HCT116 (cell line): ENCODE results near the gene OR52L1. TPM values are rescaled to one million over a fixed set of nuclear protein-coding genes. Genes with fewer than 3 reads are reported as not detected.

Experiments
- ATAC-seq: fragments of 200-7000 bp; cut with Tn5 transposase; 2 replicates; pipeline ENCODE4 v1.9.1; 2020; ENCODE audit warnings: mild to moderate bottlenecking, moderate library complexity
- BruUV-seq: library from RNA; stranded (reverse); fragments of 400-500 nt; replicated peaks from 2 replicates; lab custom pipeline; 2021; lab: Mats Ljungman, UMichigan
- CTCF ChIA-PET: fragments of 300-600 bp; sonication (Branson Sonifier 250); formaldehyde crosslinking; loops from one replicate; lab custom pipeline; 2021; ENCODE audit warnings: antibody characterized with exemption; lab: Charles Lee
- POLR2A ChIA-PET: fragments of 300-600, 350-600 bp; sonication (Branson Sonifier 250); formaldehyde crosslinking; loops from one replicate; lab custom pipeline; 2021; ENCODE audit warnings: antibody characterized with exemption; lab: Charles Lee
- RAD21 ChIA-PET, 2 experiments: fragments of 300-600 bp; sonication (Branson Sonifier 250); formaldehyde crosslinking; loops; one replicate each; lab custom pipeline; 2023; ENCODE audit warnings: low total read pairs in 2 of 2; ENCODE audit not compliant: uncharacterized antibody in 2 of 2, unreplicated experiment in 2 of 2, low non-redundant PET in 1 of 2; lab: Charles Lee
- DNase-seq: peaks from one replicate; pipeline ENCODE4 v3.0.0-alpha.2; 2010; ENCODE audit warnings: low read depth, low spot score
- H2AFZ ChIP-seq: fragments of 200-600 bp; shearing (Covaris generic), sonication (generic); 2 replicates; pipeline ENCODE4 v1.6.1; 2017; ENCODE audit warnings: low read depth, mixed run types, mixed read lengths, antibody characterized with exemption, low read length; ENCODE audit not compliant: poor library complexity, severe bottlenecking
- H3K27ac ChIP-seq: 2 replicates; pipeline ENCODE4 v1.5.1; 2012; ENCODE audit warnings: low read depth, low read length
- H3K27me3 ChIP-seq: fragments of 200-600 bp; sonication (generic); 2 replicates; pipeline ENCODE4 v1.6.1; 2016; ENCODE audit warnings: mixed run types, low read length, mixed read lengths; ENCODE audit not compliant: insufficient read depth
- H3K36me3 ChIP-seq, 2 experiments: fragments of 200-500 bp in 1 of 2; fragments of 200-600 bp in 1 of 2; sonication (Bioruptor generic) in 1 of 2; sonication (generic) in 1 of 2; 2 replicates each; pipeline versions ENCODE4 v1.5.1 to v1.6.1; 2014 to 2016; ENCODE audit warnings: low read length in 2 of 2, inconsistent platforms in 1 of 2, mixed read lengths in 1 of 2, mixed run types in 1 of 2; ENCODE audit not compliant: insufficient read depth in 2 of 2, control insufficient read depth in 1 of 2
- H3K4me1 ChIP-seq, 2 experiments: fragments of 200-600 bp in 1 of 2; sonication (generic) in 1 of 2; 2 replicates each; pipeline versions ENCODE4 v1.5.1 to v1.6.1; 2012 to 2017; ENCODE audit warnings: low read length in 2 of 2, inconsistent platforms in 1 of 2, mild to moderate bottlenecking in 1 of 2, mixed read lengths in 1 of 2, mixed run types in 1 of 2, moderate library complexity in 1 of 2; ENCODE audit not compliant: insufficient read depth in 2 of 2, control insufficient read depth in 1 of 2
- H3K4me2 ChIP-seq: fragments of 200-600 bp; sonication (generic); 2 replicates; pipeline ENCODE4 v1.6.1; 2017; ENCODE audit warnings: mixed run types, low read length, mixed read lengths
- H3K4me3 ChIP-seq, 2 experiments: fragments of 200-600 bp in 1 of 2; sonication (generic) in 1 of 2; replicated peaks in 1 of 2; 2 replicates each; pipeline ENCODE4 v1.5.1; 2011 to 2016; ENCODE audit warnings: low read length in 2 of 2, control low read depth in 1 of 2, low read depth in 1 of 2, mild to moderate bottlenecking in 1 of 2, mixed read lengths in 1 of 2, mixed run types in 1 of 2
- H3K79me2 ChIP-seq: fragments of 200-600 bp; sonication (generic); 2 replicates; pipeline ENCODE4 v1.6.1; 2017; ENCODE audit warnings: mild to moderate bottlenecking, mixed run types, low read length, moderate library complexity, mixed read lengths; ENCODE audit not compliant: insufficient read depth
- H3K9ac ChIP-seq: fragments of 200-600 bp; sonication (generic); 2 replicates; pipeline ENCODE4 v1.6.1; 2016; ENCODE audit warnings: low read length, mixed read lengths
- H3K9me2 ChIP-seq: fragments of 200-600 bp; sonication (generic), shearing (Covaris generic); 2 replicates; pipeline ENCODE4 v1.6.1; 2017; ENCODE audit warnings: mixed run types, mild to moderate bottlenecking, moderate library complexity; ENCODE audit not compliant: insufficient read depth
- H3K9me3 ChIP-seq, 2 experiments: fragments of 200-500 bp in 1 of 2; fragments of 200-600 bp in 1 of 2; sonication (Bioruptor generic) in 1 of 2; sonication (generic) in 1 of 2; 2 replicates each; pipeline ENCODE4 v1.6.1; 2014 to 2017; ENCODE audit warnings: low read length in 2 of 2, mixed read lengths in 2 of 2, inconsistent platforms in 1 of 2, low read depth in 1 of 2, mild to moderate bottlenecking in 1 of 2, mixed run types in 1 of 2, moderate library complexity in 1 of 2; ENCODE audit not compliant: control insufficient read depth in 1 of 2, insufficient read depth in 1 of 2
- H4K20me1 ChIP-seq: fragments of 200-600 bp; sonication (generic), shearing (Covaris generic); 2 replicates; pipeline ENCODE4 v1.6.1; 2017; ENCODE audit warnings: mixed run types, mild to moderate bottlenecking, moderate library complexity; ENCODE audit not compliant: insufficient read depth
- CTCF ChIP-seq, 3 experiments: fragments of 200-600 bp in 1 of 3; sonication (generic) in 1 of 3; IDR thresholded peaks in 2 of 3; conservative IDR thresholded peaks in 1 of 3; 2 replicates each; pipeline ENCODE4 v1.5.1; 2012 to 2017; ENCODE audit warnings: low read depth in 2 of 3, low read length in 2 of 3, antibody characterized with exemption in 1 of 3, borderline replicate concordance in 1 of 3, control low read depth in 1 of 3, mild to moderate bottlenecking in 1 of 3, mixed read lengths in 1 of 3, mixed run types in 1 of 3, moderate library complexity in 1 of 3; ENCODE audit not compliant: insufficient read depth in 1 of 3
- ELF1 ChIP-seq: IDR thresholded peaks from 2 replicates; pipeline ENCODE4 v1.6.1; 2012; ENCODE audit warnings: low read depth, borderline replicate concordance
- FOSL1 ChIP-seq: IDR thresholded peaks from 2 replicates; pipeline ENCODE4 v1.6.1; 2012; ENCODE audit warnings: low read depth
- JUND ChIP-seq: IDR thresholded peaks from 2 replicates; pipeline ENCODE4 v1.6.1; 2012
- RAD21 ChIP-seq: IDR thresholded peaks from 2 replicates; pipeline ENCODE4 v1.6.1; 2012; ENCODE audit warnings: low read depth, mild to moderate bottlenecking
- SIN3A ChIP-seq: IDR thresholded peaks from 2 replicates; pipeline ENCODE4 v1.6.1; 2012; ENCODE audit warnings: low read depth
- SP1 ChIP-seq: IDR thresholded peaks from 2 replicates; pipeline ENCODE4 v1.6.1; 2012; ENCODE audit warnings: low read depth
- ZFX ChIP-seq: fragments of 450-650 bp; IDR thresholded peaks from 2 replicates; pipeline ENCODE4 v1.6.1; 2017
- ZNF274 ChIP-seq: fragments of 200-500 bp; sonication (Bioruptor generic); IDR thresholded peaks from 2 replicates; pipeline ENCODE4 v1.6.1; 2014; ENCODE audit warnings: mild to moderate bottlenecking, low read depth, low read length, inconsistent platforms
- intact Hi-C: fragments of 100-400 bp; cut with micrococcal nuclease; formaldehyde crosslinking; loops from 2 replicates; pipeline ENCODE4 v1.10.0; 2022
- total RNA-seq: library from RNA; stranded (reverse); gene quantifications from one replicate; pipeline ENCODE4 v1.2.1, GENCODE V29; 2021; ENCODE audit not compliant: unreplicated experiment

OR52L1 gene
- total RNA-seq, 1 experiment from 2014 or later = not detected

DNA sequence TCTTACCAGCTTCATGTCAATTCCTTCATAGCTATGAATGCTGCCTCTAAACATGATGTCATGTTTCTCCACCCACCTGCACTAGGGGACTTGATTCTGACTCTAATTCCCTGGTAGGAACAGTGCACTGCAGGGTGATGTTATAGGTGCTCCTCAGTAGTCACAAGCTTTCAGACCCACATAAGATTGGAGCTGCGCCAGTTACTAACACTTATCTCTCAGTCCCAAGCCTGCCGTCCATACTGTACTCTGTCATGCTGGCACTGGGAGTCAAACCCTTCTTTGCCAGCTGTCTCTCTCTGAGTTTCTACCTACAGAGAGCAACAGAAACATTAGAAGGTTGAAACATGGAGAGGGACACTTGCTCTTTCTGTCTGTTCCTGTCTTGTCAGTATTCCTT is 38.3 kb upstream of the OR52L1 start:
- TF ChIP-seq ZFX (no peak), CTCF (IDR thresholded peaks at IDR 0.05 in 2 of 3, conservative IDR thresholded peaks at IDR 0.05 in 1 of 3; ENCODE audit: borderline replicate concordance in 1 of 3, insufficient read depth in 1 of 3, low read depth in 2 of 3, low read length in 2 of 3) (no peak)
- TF ChIP-seq, all 23 proteins: peak for 0
- Histone ChIP-seq H3K4me3 (no peak overlapping the region), H3K36me3 (no peaks in the 10 kb centered on the region), H3K27ac (no peak overlapping the region), H3K79me2 (no peaks in the 10 kb centered on the region), H3K4me1 (no peaks in the 10 kb centered on the region), H3K4me2 (no peak overlapping the region), H3K9ac (no peak overlapping the region), H3K9me3 (no peaks in the 10 kb centered on the region), H2AFZ (no peak overlapping the region), H3K27me3 (peaks cover 57% of the 10 kb centered on the region), H4K20me1 (no peaks in the 10 kb centered on the region), H3K9me2 (no peaks in the 10 kb centered on the region)
- DNase-seq (no peak), ATAC-seq (no peak)
- ChIA-PET POLR2A (no interaction called here), CTCF (interaction anchor here (1.2 kb wide), 1 partner anchor 329 kb away, joined by 4 read pairs; no protein-coding TSS in a partner anchor), RAD21 (no interaction called here)
- BruUV-seq = no TSS peak
- intact Hi-C loops = no loop called here

- RAD21 ChIA-PET = interaction anchor here (1.0 kb wide), 2 partner anchors 340 kb away, joined by 3 to 5 read pairs; no protein-coding TSS in a partner anchor
- DNase-seq = peak; percentile 33
Observed at GRCh38 chr11:6022956-6023355, 36.2 kb upstream of the OR52L1 start.

More at GRCh38 chr11:6022956-6023355, 36.2 kb upstream of the OR52L1 start:
- Histone ChIP-seq H3K9ac (no peak overlapping the region), H3K9me3 (no peaks in the 10 kb centered on the region), H4K20me1 (no peaks in the 10 kb centered on the region), H3K9me2 (no peaks in the 10 kb centered on the region), H3K27ac (no peak overlapping the region), H3K4me2 (no peak overlapping the region), H3K4me1 (no peaks in the 10 kb centered on the region), H3K4me3 (no peak overlapping the region), H3K27me3 (peaks cover 62% of the 10 kb centered on the region), H2AFZ (no peak overlapping the region), H3K79me2 (no peaks in the 10 kb centered on the region), H3K36me3 (no peaks in the 10 kb centered on the region)
- BruUV-seq = no TSS peak
- intact Hi-C loops = loop anchor here (1.0 kb wide), 2 partner anchors 275 to 330 kb away; no protein-coding TSS in a partner anchor
- ChIA-PET CTCF (interaction anchor here (0.7 to 2.5 kb wide), 6 partner anchors 131 to 356 kb away, joined by 3 to 24 read pairs (median 3); no protein-coding TSS in a partner anchor), POLR2A (no interaction called here)
- peak; percentile 77 for ATAC-seq
- TF ChIP-seq CTCF (IDR thresholded peaks at IDR 0.05 in 2 of 3, conservative IDR thresholded peaks at IDR 0.05 in 1 of 3; ENCODE audit: borderline replicate concordance in 1 of 3, insufficient read depth in 1 of 3, low read depth in 2 of 3, low read length in 2 of 3) = peak; percentile 32 to 55 (median 43); a peak in 4 of 6 replicates
- no peak for TF ChIP-seq ZNF274
- no peak for TF ChIP-seq FOSL1
- TF ChIP-seq RAD21 = peak; percentile 68
- no peak for TF ChIP-seq ELF1
- no peak for TF ChIP-seq SIN3A
- no peak for TF ChIP-seq JUND
- TF ChIP-seq SP1 = no peak
